Left lobe of liver (tissue), 2 donors: Measurements from ENCODE around the gene ADCYAP1R1. TPM values are rescaled to one million over a fixed set of nuclear protein-coding genes. Genes with fewer than 3 reads are reported as not detected.

Source experiments
- ATAC-seq: fragments of 200-7000 bp; cut with Tn5 transposase; one replicate; pipeline ENCODE4 v1.9.1; 2020; ENCODE audit warnings: mild to moderate bottlenecking, moderate library complexity
- DNase-seq: peaks from one replicate; pipeline ENCODE4 v3.0.0-alpha.2; 2020; ENCODE audit warnings: low spot score
- total RNA-seq: library from RNA; stranded (reverse); gene quantifications from one replicate; pipeline ENCODE4 v1.2.1, GENCODE V29; 2021
- donor health status: DM: no; HTN: no; CAD: no; lungs with moderate emphysema.
- donor health status: DM: no; HTN: yes; CAD: no.

ADCYAP1R1 gene
- 0.65 TPM for total RNA-seq

- ATAC-seq (peak; percentile 37), DNase-seq (no peak)
These were observed at the start of gene ADCYAP1R1 for GRCh38 chr7:31051598-31052486. Gene ADCYAP1R1 (plus strand): TSS chr7:31052308. CDS start chr7:31063265, 10,957 bp downstream.

DNA sequence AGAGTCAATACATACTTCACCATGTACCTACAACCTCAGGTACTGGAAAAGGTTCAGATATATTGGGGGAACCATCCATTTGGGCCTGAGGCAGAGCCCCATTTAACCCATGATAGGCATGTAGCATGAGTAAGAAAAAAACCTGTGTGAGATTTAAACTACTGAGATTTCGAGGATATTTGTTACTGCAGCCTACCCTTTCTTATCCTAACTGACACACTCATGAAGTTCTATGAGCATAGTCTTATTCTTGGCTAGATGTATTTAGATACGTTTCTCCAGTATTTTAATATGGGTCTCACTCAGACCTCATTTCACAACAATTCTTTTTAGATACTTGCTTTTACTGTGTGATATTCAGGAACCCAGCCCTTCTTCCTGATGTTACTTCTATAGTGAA is 49.0 kb upstream of the ADCYAP1R1 start:
- no peak for DNase-seq

GRCh38 chr7:31003721-31004120 is 48.4 kb upstream of the ADCYAP1R1 start:
- no peak for DNase-seq

More for the DNA sequence above, 49.0 kb upstream of the ADCYAP1R1 start:
- no peak for ATAC-seq

GRCh38 chr7:31004393-31004792 is 47.7 kb upstream of the ADCYAP1R1 start:
- DNase-seq (no peak), ATAC-seq (no peak)

More at GRCh38 chr7:31003721-31004120, 48.4 kb upstream of the ADCYAP1R1 start:
- ATAC-seq = no peak

GRCh38 chr7:31006857-31007256 is 45.3 kb upstream of the ADCYAP1R1 start:
- DNase-seq (no peak), ATAC-seq (no peak)

- ATAC-seq = no peak
These were observed 44.5 kb upstream of the ADCYAP1R1 start for GRCh38 chr7:31007634-31008033.

DNA sequence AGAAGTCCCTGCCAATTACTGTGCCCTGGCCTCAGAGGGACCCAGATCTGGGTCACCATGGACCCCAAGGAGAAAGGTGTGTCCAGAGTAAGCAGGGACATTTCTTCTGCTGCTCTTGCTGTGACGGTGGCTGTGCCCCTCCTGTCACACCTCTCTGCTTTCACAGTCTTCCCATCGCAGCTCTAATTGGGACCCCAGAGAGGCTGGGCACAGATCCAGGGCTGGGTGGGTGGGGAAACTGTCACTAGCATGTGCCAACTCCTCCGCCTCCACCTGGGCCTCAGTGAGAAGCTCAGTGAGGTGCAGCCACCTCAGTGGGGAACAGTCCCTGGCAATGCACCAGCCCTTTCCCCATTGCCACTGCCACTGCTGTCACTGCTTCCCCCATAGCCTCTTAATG is 37.3 kb upstream of the ADCYAP1R1 start:
- no peak for ATAC-seq
- DNase-seq = no peak

More at GRCh38 chr7:31007634-31008033, 44.5 kb upstream of the ADCYAP1R1 start:
- no peak for DNase-seq

DNA sequence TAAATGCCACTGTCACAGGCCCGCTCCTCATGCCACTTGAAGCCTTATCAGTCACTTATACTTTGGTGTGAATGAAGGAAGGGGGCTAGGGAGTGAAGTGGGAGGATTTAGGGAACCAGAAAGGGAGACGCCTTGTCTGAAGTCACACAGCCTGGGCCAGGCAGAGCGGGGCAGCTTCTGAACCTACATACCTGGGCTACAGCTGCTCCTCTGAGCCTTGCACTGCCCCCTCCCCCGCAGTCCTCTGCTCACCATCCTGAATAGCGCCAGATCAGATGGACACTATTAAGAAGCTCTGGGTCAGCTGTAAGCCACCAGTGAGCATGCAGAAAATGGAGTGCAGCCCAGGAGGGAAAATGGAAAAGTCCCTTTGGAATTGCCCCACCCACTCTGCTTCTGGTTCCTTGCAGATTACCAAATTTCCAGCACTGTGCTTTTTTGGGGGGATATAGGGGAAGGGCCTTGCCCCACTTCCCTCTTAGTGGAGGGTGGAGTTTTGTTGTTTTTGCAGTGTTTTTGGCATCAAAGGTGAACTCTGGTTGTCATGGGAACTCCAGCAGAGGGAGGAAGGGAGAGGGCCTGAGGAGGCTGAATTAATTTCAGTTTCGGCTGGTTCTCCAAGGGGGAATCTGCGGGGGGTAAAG is 35.0 kb upstream of the ADCYAP1R1 start:
- DNase-seq = no peak
- no peak for ATAC-seq

DNA sequence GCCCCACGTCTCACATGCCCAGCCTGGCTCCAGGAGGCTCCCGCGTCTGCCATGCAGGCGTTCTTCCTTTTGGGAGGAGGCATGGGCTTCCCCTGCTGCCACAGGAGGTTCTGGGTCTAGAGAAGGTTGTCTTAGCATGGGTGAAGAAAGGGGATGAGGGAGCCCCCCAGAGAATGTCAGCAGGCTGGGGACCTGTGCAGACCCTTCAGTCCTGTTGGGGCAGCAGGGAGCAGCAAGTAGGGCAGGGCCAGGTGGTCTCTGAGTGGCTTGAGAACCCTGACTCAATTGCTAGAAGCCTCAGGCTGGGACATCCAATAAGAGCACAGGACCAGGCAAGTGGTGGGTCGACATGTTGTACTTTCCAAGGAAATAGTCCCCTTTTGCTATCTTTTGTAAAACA is 34.4 kb upstream of the ADCYAP1R1 start:
- DNase-seq (no peak), ATAC-seq (no peak)

DNA sequence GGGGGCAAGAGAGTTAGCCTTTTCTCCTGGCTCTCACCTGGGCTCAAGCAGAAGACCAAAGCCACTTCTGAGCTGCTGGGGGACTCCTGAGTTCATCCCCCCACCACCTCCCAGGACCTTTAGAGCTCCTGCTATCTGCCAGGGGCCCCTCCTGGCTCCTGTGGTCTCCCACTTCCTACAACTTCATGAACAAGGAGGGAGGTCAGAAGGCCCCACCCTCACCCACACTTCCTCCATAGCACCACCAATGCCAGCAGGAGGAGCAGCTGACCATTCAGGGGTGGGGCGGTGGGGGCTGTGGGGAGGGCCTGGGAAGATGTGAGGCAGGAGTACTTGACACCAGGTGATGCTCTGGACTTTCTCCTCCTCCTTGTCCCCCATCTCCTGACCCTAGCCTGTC is 32.6 kb upstream of the ADCYAP1R1 start:
- DNase-seq (no peak), ATAC-seq (no peak)

DNA sequence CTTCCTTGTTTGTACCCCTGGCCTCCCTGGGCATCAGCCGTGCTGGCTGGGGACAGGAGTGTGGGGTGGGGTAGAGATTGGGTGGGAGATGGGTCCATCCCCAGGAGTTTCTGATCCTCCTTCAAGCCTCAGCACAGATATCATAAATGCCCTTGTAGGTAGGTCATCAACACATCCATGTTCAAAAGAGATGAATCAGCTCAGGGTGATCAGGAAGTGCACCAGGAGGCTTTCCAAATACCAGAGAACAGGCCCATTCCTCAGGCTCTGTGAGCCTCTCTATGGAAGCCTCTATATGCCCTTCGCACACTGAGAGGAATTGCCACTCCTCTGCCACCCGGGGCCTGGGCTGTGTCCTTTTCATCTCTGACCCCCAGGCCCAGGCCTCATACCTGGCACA is 31.9 kb upstream of the ADCYAP1R1 start:
- ATAC-seq (no peak), DNase-seq (no peak)

- DNase-seq = no peak
- ATAC-seq = no peak
These were observed 31.5 kb upstream of the ADCYAP1R1 start for GRCh38 chr7:31020652-31021051.

DNA sequence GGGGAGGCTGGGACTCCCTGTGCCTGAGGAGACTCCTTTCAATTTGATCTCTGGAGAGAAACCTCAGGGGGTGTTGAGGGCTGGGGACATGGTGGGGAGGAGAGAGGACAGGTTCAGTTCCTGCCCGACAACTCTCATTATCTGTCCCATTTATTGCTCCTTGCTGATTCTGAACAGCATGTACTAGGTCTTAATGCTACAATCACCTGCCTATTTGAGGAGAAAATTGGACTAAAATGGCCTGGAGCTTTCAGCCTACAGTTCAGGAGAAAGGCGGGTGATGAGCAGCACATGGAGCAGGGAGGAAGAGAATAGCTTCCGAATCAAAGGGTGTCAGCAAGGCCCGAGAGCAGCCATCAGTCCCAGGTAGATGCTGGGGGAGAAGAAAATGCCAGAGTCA is 30.0 kb upstream of the ADCYAP1R1 start:
- DNase-seq = no peak
- ATAC-seq = no peak

DNA sequence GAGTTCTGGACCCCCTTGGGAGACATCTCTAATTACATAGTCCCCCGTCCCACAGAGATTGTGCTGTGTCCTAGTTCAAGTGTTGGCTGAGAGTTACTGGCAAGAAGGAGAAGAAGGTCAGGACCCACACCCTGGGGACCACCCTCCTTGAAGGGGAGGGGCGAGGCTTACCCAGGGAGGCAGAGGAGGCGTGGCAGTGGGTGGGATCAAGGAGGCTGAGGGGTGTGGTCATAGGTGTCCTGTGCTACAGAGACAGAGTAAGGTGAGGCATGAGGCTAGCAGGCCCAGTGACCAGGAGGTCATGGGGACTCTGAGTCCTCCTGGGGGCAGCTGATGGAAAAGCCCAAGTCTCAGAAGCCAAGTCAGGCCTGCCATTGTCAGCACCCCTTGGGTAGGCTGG is 29.4 kb upstream of the ADCYAP1R1 start:
- DNase-seq (no peak), ATAC-seq (no peak)

- DNase-seq (no peak), ATAC-seq (no peak)
These were observed 28.2 kb upstream of the ADCYAP1R1 start for GRCh38 chr7:31023877-31024276.

DNA sequence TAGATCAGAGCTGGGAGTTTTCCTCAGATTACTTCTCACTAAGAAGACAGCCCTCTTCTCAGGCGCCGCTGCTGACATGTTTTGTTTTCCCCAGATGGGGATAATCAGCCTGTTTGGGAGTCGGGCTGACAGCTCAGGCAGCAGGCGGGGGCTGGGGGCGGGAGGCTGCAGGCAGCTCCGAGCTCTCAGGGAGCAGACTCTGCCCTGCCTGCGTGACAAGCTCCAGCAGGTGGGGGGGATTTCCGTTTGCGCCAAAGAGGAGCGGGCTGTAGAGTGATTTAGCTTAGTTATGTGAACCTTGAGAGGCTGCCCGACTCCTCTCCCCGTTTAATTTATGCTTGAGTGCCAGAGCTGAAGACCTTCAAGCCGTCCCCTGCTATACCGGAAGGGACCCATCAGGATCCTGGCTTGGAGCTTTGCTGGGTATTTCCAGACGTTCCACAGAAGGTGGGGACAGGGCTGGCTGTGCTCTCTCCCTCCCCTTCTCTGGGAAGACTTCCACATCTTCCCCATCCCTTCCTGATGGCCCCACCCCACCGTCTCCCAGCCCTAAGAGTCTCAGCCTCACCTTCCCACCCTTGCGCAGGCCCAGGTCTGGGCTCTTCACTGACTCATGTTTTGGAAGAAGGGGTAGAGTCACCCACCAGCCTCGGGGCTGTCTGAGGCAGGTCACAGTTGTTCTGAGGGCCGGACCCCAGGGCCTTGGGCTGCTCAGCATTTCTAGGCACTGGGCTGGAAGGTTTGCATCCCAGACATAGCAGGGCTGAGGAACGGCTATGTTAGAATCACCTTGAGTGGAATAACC is 24.7 kb upstream of the ADCYAP1R1 start:
- DNase-seq = no peak
- peak; percentile 23 for ATAC-seq

DNA sequence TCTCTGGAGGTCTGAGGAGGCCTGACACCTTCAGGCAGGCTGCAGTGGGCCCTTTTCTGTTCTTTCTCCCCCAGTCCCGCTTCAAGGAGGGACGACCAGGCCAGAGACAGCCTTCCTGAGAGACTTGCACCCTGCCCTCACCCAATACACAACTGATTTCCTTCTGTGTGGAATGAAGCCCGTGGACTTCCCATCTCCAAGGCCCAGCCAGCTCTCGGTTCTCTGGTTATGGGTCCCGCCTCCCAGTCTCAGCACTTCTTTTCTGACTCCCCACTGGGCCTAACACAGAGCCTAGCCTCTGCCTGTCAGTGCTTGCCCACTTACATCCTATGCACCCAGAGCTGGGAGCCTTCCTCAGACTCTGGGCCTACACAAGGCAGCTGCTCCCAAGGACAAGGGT is 24.1 kb upstream of the ADCYAP1R1 start:
- ATAC-seq = no peak
- no peak for DNase-seq

DNA sequence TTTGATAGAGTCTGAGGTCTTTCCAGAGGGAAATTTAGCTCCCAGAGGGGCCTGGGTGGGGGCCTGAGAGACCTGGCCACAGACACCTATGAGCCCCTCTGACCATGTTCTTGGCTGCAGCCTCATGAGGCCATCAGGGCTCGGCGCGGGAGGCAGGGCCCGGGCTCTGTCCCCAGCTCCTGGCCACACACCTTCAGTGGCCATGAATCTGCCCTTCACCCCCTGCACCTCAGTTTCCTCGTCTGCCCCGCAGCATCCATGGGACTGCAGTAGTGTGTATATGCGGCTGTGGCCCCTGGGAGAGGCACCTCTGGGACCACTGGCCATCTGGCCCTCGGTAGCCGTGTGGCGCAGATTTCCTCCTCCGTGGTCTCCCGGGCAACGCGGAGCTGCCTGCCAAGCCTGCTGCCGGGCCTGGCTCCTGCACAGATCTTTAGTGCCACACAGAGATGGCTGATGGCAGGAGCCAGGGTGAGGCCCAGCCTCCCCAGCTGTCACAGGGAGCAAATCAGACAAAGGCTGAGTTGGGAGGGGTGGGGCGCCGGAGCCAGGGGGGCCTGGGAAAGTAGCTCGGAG is 23.6 kb upstream of the ADCYAP1R1 start:
- ATAC-seq (no peak), DNase-seq (no peak)

- DNase-seq = no peak
- ATAC-seq = no peak
These were observed 22.7 kb upstream of the ADCYAP1R1 start for GRCh38 chr7:31029251-31030042.

DNA sequence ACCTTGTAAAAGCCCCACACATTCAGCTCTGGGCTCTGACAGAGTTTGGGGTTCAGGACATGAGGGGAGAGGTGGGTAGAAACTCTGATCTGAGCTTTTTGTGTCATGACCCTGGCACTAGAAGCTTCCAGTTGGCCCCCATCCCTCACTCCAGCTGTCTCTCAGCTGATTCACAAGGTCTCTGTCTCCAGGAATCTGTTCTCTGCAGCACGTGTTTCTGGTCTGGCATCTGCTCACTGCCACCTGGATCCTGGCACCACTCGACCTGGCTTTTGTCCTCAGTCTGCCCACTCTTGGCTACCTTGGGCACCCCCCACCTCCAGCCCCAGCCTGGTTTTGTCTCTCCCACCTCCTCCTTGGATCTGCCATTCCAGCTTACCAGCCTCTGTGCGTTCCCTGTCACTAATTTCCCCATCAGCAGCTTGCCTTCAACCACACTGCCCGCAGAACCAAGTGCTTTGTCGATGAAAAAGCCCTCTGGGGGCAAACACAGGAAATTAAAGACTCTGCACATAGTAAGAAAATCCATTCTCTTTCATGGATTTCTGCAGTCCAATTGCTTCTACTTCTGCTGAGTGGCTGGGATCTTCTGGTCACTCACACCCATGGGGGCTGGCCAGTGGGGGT is 18.3 kb upstream of the ADCYAP1R1 start:
- ATAC-seq = no peak
- no peak for DNase-seq
